GM21619 (cell line): Measurements from ENCODE around the gene ZNF91.
"Not testable (repeated sequence)": the region's sequence is repeated elsewhere in the genome, so short reads cannot be mapped to it uniquely, and the experiment has no call there.

ENCODE experiments used
- ATAC-seq: cut with Tn5 transposase; IDR thresholded peaks from one replicate; pipeline ENCODE4 v1.9.1; 2021; ENCODE audit not compliant: unreplicated experiment

Gene ZNF91

GRCh38 chr19:23321403-23321802 is 73.9 kb downstream of the ZNF91 start:
- not testable (repeated sequence) for ATAC-seq

DNA sequence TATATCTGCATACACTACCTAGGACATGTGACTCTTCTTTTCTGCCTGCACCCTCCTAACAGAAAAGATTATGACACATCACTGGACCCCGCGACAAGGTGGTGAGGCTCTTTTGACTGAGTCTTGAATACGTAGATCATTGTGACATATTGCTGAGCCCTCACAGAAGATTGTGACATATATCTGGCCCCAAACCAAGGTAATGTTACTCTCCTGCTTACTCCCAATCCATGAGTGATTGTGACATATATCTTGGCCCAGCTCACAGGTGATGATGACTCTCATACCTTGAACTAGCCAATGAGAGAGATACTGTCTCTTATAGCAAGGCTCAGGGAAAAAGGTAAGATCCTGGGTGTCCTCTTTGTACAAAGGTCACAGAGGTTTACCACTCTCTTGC is 75.7 kb downstream of the ZNF91 start:
- not testable (repeated sequence) for ATAC-seq

GRCh38 chr19:23318941-23319340 is 76.3 kb downstream of the ZNF91 start:
- ATAC-seq: not testable (repeated sequence)

GRCh38 chr19:23318143-23318542 is 77.1 kb downstream of the ZNF91 start:
- ATAC-seq: no peak

GRCh38 chr19:23315286-23315685 is 80.0 kb downstream of the ZNF91 start:
- ATAC-seq: no peak

- no peak for ATAC-seq
Observed at GRCh38 chr19:23314505-23315251, 80.6 kb downstream of the ZNF91 start.

DNA sequence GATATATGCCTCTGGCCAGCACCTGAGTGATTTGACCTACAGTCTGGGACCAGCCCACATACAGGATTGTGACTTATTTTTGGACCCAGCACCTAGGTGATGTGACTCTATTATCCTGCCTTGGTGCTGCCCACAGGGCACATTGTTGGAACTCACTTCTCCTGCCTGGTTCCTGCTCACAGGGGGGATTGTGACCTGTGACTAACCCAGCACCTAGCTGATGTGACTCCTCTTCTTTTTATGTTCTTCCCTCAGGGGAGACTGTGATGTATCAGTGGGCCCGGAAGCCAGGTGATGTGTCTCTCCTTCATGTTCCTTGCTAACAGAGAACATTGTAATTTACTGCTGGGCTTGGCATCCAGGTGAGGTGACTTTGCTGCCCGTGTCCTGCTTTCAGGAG is 82.1 kb downstream of the ZNF91 start:
- ATAC-seq: no peak

GRCh38 chr19:23312515-23312914 is 82.8 kb downstream of the ZNF91 start:
- no peak for ATAC-seq

GRCh38 chr19:23311551-23311950 is 83.7 kb downstream of the ZNF91 start:
- no peak for ATAC-seq

GRCh38 chr19:23310729-23311211 is 84.5 kb downstream of the ZNF91 start:
- ATAC-seq: no peak

DNA sequence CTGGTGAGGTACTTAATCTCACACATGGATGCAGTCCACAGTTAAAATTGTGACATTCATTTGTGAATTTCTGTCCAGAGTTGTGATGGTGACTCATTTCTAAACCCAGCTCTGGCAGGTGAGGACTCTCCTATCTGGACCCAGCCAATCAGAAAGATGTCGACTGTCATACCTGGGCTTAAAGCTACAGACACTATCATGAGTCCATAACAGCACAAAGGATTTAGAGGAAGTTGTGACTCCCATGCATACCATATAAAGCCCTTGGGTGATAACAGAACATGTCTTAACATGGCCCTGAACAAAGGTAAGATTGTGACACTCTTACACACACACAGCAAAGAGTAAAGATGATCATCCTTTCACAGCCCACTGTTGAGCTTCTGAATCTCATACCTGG is 85.3 kb downstream of the ZNF91 start:
- ATAC-seq: no peak

DNA sequence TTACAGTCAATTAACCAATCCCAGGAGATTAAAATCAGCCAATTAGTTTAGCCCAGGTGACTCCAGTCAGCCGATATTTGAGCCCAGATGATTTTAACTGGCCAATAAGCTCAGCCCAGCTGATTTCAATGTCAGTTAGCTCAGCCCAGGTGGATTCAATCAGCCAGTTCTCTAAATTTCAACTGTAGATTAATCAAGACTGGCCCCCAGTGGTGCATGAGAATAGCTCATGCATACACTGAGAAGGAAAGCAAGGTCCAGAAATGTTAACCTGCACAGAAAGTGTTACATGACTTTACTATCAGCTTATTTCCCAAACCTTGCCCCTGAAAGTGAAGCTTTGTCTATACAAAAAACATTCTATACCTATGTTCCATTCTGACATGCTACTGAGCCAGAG is 89.7 kb downstream of the ZNF91 start:
- ATAC-seq: no peak

DNA sequence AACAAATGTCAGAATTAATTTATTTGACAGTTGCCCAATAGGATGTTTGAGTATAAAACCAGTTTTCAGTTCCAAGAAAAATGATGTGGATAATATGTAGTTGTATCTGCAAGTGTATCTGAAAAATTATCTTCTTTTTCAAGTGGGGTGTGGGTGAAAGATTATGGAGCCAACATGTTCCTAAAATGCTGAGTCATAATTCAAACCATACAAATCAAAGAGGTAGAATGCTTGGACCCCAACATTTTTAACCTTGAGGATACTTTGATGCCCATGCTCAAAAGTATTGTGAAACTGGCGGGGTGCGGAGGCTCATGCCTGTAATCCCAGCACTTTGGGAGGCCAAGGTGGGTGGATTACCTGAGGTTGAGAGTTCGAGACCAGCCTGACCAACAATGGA is 91.0 kb downstream of the ZNF91 start:
- ATAC-seq: no peak

DNA sequence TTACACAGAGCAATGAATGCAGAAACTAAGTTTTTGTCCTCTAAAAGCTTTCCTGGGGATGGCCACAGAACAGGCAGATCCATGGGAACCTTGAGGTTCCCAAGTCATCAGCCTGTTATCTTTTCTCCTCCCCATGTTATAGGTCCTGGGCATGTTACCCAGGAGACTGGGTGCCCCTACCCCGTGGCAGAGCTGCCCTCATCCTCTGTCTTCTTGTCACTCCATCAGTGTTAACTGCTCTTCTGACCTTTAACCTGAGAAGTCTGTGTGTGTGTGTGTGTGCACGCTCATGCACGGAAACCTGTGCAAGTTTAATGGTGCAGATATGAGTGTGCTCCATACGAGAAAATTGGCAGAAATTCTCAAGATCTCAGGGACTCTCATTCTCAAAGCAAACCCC is 101.1 kb downstream of the ZNF91 start:
- ATAC-seq: no peak

DNA sequence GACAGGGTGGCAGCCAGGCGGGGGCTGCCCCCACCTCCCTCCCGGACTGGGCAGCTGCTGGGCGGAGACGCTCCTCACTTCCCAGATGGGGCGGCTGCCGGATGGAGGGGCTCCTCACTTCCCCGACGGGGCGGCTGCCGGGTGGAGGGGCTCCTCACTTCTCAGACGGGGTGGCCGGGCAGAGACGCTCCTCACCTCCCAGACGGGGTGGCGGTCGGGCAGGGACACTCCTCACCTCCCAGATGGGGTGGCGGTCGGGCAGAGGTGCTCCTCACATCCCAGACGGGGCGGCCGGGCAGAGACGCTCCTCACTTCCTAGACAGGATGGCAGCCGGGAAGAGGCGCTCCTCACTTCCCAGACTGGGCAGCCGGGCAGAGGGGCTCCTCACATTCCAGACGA is 105.3 kb downstream of the ZNF91 start:
- ATAC-seq: not testable (repeated sequence)
